MCF 10A (cell line): Measurements from ENCODE around the gene LMO4. TPM values are rescaled to one million over a fixed set of nuclear protein-coding genes. Genes with fewer than 3 reads are reported as not detected.

Experiments used
- BruUV-seq: library from RNA; stranded (reverse); fragments of 400-500 nt; replicated peaks from 2 replicates; lab custom pipeline; 2021; lab: Mats Ljungman, UMichigan
- CTCF ChIA-PET: fragments of 300-600 bp; sonication (Branson Sonifier 250); formaldehyde crosslinking; extraction: SDS; loops from one replicate; lab custom pipeline; 2021; ENCODE audit warnings: antibody characterized with exemption, inconsistent platforms; lab: Yijun Ruan, JAX
- POLR2A ChIA-PET: fragments of 300-600, 350-650 bp; sonication (Branson Sonifier 250); formaldehyde crosslinking; extraction: SDS; loops from one replicate; lab custom pipeline; 2020; ENCODE audit warnings: antibody characterized with exemption, inconsistent platforms; lab: Yijun Ruan, JAX
- DNase-seq: peaks from one replicate; pipeline ENCODE4 v3.0.0-alpha.2; 2018; ENCODE audit not compliant: unreplicated experiment
- H3K27ac Mint-ChIP-seq: one replicate; pipeline ENCODE4 v1.8.0; 2022; ENCODE audit warnings: mild to moderate bottlenecking, low read depth, mixed read lengths; ENCODE audit not compliant: unreplicated experiment
- H3K27me3 Mint-ChIP-seq: one replicate; pipeline ENCODE4 v1.8.0; 2022; ENCODE audit warnings: mixed read lengths; ENCODE audit not compliant: insufficient read depth, unreplicated experiment
- H3K36me3 Mint-ChIP-seq: one replicate; pipeline ENCODE4 v1.8.0; 2022; ENCODE audit warnings: mild to moderate bottlenecking, moderate library complexity, mixed read lengths; ENCODE audit not compliant: insufficient read depth, unreplicated experiment
- H3K4me1 Mint-ChIP-seq: one replicate; pipeline ENCODE4 v1.8.0; 2022; ENCODE audit warnings: mixed read lengths; ENCODE audit not compliant: insufficient read depth, unreplicated experiment
- H3K4me3 Mint-ChIP-seq: one replicate; pipeline ENCODE4 v1.8.0; 2022; ENCODE audit warnings: mild to moderate bottlenecking, moderate library complexity, mixed read lengths; ENCODE audit not compliant: unreplicated experiment
- H3K9me3 Mint-ChIP-seq: one replicate; pipeline ENCODE4 v1.8.0; 2022; ENCODE audit warnings: mixed read lengths; ENCODE audit not compliant: unreplicated experiment
- intact Hi-C: fragments of 100-400 bp; cut with micrococcal nuclease; formaldehyde crosslinking; loops from 2 replicates; pipeline ENCODE4 v1.14.1; 2022
- total RNA-seq: library from RNA; stranded (reverse); gene quantifications from 2 replicates; pipeline ENCODE4 v1.2.3, GENCODE V29; 2022
- TF ChIP-seq, protein P1 (sequence below): fragments of 200-600 bp; IDR thresholded peaks from one replicate; pipeline ENCODE4 v1.8.0; 2022; ENCODE audit warnings: antibody characterized with exemption, mild to moderate bottlenecking; ENCODE audit not compliant: unreplicated experiment

LMO4 gene
- total RNA-seq, 1 experiment from 2014 or later: 29.4 TPM

- H3K4me3 Mint-ChIP-seq: peak overlapping the region; percentile 87
- DNase-seq: no peak
- H3K9me3 Mint-ChIP-seq: no peaks in the 10 kb centered on the region
- POLR2A ChIA-PET: interaction anchor here (0.6 to 3.9 kb wide), 18 partner anchors 15 to 974 kb away, joined by 3 to 22 read pairs (median 4); no protein-coding TSS in a partner anchor
- TF ChIP-seq, protein P1, sequence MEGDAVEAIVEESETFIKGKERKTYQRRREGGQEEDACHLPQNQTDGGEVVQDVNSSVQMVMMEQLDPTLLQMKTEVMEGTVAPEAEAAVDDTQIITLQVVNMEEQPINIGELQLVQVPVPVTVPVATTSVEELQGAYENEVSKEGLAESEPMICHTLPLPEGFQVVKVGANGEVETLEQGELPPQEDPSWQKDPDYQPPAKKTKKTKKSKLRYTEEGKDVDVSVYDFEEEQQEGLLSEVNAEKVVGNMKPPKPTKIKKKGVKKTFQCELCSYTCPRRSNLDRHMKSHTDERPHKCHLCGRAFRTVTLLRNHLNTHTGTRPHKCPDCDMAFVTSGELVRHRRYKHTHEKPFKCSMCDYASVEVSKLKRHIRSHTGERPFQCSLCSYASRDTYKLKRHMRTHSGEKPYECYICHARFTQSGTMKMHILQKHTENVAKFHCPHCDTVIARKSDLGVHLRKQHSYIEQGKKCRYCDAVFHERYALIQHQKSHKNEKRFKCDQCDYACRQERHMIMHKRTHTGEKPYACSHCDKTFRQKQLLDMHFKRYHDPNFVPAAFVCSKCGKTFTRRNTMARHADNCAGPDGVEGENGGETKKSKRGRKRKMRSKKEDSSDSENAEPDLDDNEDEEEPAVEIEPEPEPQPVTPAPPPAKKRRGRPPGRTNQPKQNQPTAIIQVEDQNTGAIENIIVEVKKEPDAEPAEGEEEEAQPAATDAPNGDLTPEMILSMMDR: no peak
- no peaks in the 10 kb centered on the region for H3K27me3 Mint-ChIP-seq
- peak overlapping the region; percentile 88 for H3K27ac Mint-ChIP-seq
- CTCF ChIA-PET: interaction anchor here (0.6 to 2.3 kb wide), 9 partner anchors 11 to 880 kb away, joined by 3 to 20 read pairs (median 4); no protein-coding TSS in a partner anchor
- BruUV-seq: TSS peak; percentile 91
- intact Hi-C loops: loop anchor here (1.0 to 2.0 kb wide), 2 partner anchors 197 to 542 kb away; no protein-coding TSS in a partner anchor
- peaks cover 4% of the 10 kb centered on the region for H3K36me3 Mint-ChIP-seq
- peaks cover 21% of the 10 kb centered on the region for H3K4me1 Mint-ChIP-seq
These were observed 1.1 kb upstream of the LMO4 start for GRCh38 chr1:87327376-87328271.

- no peaks in the 10 kb centered on the region for H3K27me3 Mint-ChIP-seq
- CTCF ChIA-PET: interaction anchor here (0.6 to 2.4 kb wide), 6 partner anchors 357 to 945 kb away, joined by 3 to 16 read pairs (median 3); no protein-coding TSS in a partner anchor
These were observed 408 bp downstream of the LMO4 start for GRCh38 chr1:87329051-87329525.

GRCh38 chr1:87329526-87330056, 911 bp downstream of the LMO4 start:
- Mint-ChIP-seq H3K27me3 (no peaks in the 10 kb centered on the region), H3K27ac (peak overlapping the region; percentile 88), H3K36me3 (peaks cover 20% of the 10 kb centered on the region), H3K4me3 (peak overlapping the region; percentile 87), H3K4me1 (peaks cover 26% of the 10 kb centered on the region), H3K9me3 (no peaks in the 10 kb centered on the region)
- ChIA-PET CTCF (interaction anchor here (0.6 to 2.4 kb wide), 5 partner anchors 17 to 945 kb away, joined by 3 to 16 read pairs (median 6); no protein-coding TSS in a partner anchor), POLR2A (interaction anchor here (0.6 to 3.9 kb wide), 12 partner anchors 70 to 1561 kb away, joined by 3 to 22 read pairs (median 6); partner anchors contain the start of genes GTF2B, PKN2 and SH3GLB1)
- peak; percentile 27 for DNase-seq
- intact Hi-C loops: loop anchor here (5.0 kb wide), 1 partner anchor 68 kb away; no protein-coding TSS in a partner anchor
- TF ChIP-seq, protein P1: no peak
- BruUV-seq: TSS peak; percentile 70

More at GRCh38 chr1:87329051-87329525, 408 bp downstream of the LMO4 start:
- TF ChIP-seq, protein P1: no peak
- intact Hi-C loops: no loop called here
- no TSS peak for BruUV-seq
- Mint-ChIP-seq H3K4me3 (peak overlapping the region; percentile 87), H3K9me3 (no peaks in the 10 kb centered on the region), H3K36me3 (peaks cover 18% of the 10 kb centered on the region), H3K27ac (peak overlapping the region; percentile 88), H3K4me1 (peaks cover 24% of the 10 kb centered on the region)
- POLR2A ChIA-PET: interaction anchor here (0.6 to 3.9 kb wide), 15 partner anchors 19 to 1562 kb away, joined by 3 to 22 read pairs (median 4); partner anchors contain the start of genes GTF2B, PKN2 and SH3GLB1
- peak; percentile 63 for DNase-seq
